Endothelial cell of umbilical vein (primary cell): Measurements from ENCODE around the gene AKAP12. TPM values are rescaled to one million over a fixed set of nuclear protein-coding genes. Genes with fewer than 3 reads are reported as not detected.

ENCODE experiments used
- BruUV-seq: library from RNA; stranded (reverse); fragments of 400-500 nt; replicated peaks from 2 replicates; lab custom pipeline; 2021; lab: Mats Ljungman, UMichigan
- CTCF ChIA-PET: fragments of 300-600, 350-600 bp; sonication (Branson Sonifier 250); formaldehyde crosslinking; loops from one replicate; lab custom pipeline; 2021; ENCODE audit warnings: antibody characterized with exemption, inconsistent platforms; lab: Charles Lee
- POLR2A ChIA-PET: fragments of 300-600, 350-600 bp; sonication (Branson Sonifier 250); formaldehyde crosslinking; loops from one replicate; lab custom pipeline; 2021; ENCODE audit warnings: antibody characterized with exemption, inconsistent platforms; lab: Charles Lee
- DNase-seq: peaks from one replicate; pipeline ENCODE4 v3.0.0-alpha.2; 2011; ENCODE audit warnings: low read depth, low spot score
- FAIRE-seq: peaks from 2 replicates; lab custom pipeline; 2011; peaks lifted over from hg19 to GRCh38; lab: Jason Lieb, UNC
- H2AFZ ChIP-seq: 2 replicates; pipeline ENCODE4 v1.6.0; 2012; ENCODE audit warnings: low read depth, low read length, control low read depth, inconsistent platforms
- H3K27ac ChIP-seq: 2 replicates; pipeline ENCODE4 v1.5.1; 2011; ENCODE audit warnings: low read depth, mild to moderate bottlenecking, control low read depth, low read length, moderate library complexity; ENCODE audit not compliant: insufficient read depth
- H3K27me3 ChIP-seq, 2 experiments: 2 replicates each; pipeline versions ENCODE4 v1.6.0 to v1.6.1; 2011; ENCODE audit warnings: low read length in 2 of 2, mixed read lengths in 1 of 2; ENCODE audit not compliant: control insufficient read depth in 2 of 2, insufficient read depth in 2 of 2
- H3K36me3 ChIP-seq, 2 experiments: 2 replicates in 1 of 2; 3 replicates in 1 of 2; pipeline ENCODE4 v1.5.1; 2011; ENCODE audit warnings: low read length in 2 of 2, mild to moderate bottlenecking in 1 of 2, moderate library complexity in 1 of 2; ENCODE audit not compliant: control insufficient read depth in 2 of 2, insufficient read depth in 2 of 2; ENCODE audit errors: extremely low read depth in 1 of 2
- H3K4me1 ChIP-seq: 3 replicates; pipeline ENCODE4 v1.5.1; 2011; ENCODE audit warnings: mild to moderate bottlenecking, low read length; ENCODE audit not compliant: control insufficient read depth, insufficient read depth; ENCODE audit errors: extremely low read depth
- H3K4me2 ChIP-seq: 2 replicates; pipeline ENCODE4 v1.6.1; 2011; ENCODE audit warnings: low read length, control low read depth, mixed read lengths; ENCODE audit not compliant: insufficient read depth
- H3K4me3 ChIP-seq, 3 experiments: fragments of 200-600 bp in 1 of 3; sonication (generic), shearing (Covaris generic) in 1 of 3; replicated peaks in 1 of 3; 2 replicates each; pipeline ENCODE4 v1.5.1; 2011 to 2016; ENCODE audit warnings: control low read depth in 3 of 3, low read length in 3 of 3, mild to moderate bottlenecking in 2 of 3, inconsistent platforms in 1 of 3, low read depth in 1 of 3, moderate library complexity in 1 of 3; ENCODE audit not compliant: insufficient read depth in 1 of 3
- H3K79me2 ChIP-seq: 2 replicates; pipeline ENCODE4 v1.6.0; 2012; ENCODE audit warnings: low read length, inconsistent platforms; ENCODE audit not compliant: control insufficient read depth, insufficient read depth
- H3K9ac ChIP-seq: replicated peaks from 2 replicates; pipeline ENCODE3; 2011; ENCODE audit warnings: low read length, control low read depth; ENCODE audit not compliant: insufficient read depth; ENCODE audit errors: extremely low read depth
- H3K9me1 ChIP-seq: replicated peaks from 3 replicates; pipeline ENCODE4 v1.6.0; 2011; ENCODE audit warnings: mild to moderate bottlenecking, low read length; ENCODE audit not compliant: control insufficient read depth, insufficient read depth; ENCODE audit errors: extremely low read depth
- H3K9me3 ChIP-seq: replicated peaks from 2 replicates; pipeline ENCODE4 v1.5.1; 2012; ENCODE audit warnings: low read length, inconsistent platforms; ENCODE audit not compliant: control insufficient read depth, insufficient read depth
- H4K20me1 ChIP-seq: replicated peaks from 2 replicates; pipeline ENCODE3; 2011; ENCODE audit warnings: mild to moderate bottlenecking, low read length; ENCODE audit not compliant: control insufficient read depth, insufficient read depth; ENCODE audit errors: extremely low read depth
- EZH2 ChIP-seq: IDR thresholded peaks from 2 replicates; pipeline ENCODE4 v1.6.1; 2012; ENCODE audit warnings: borderline replicate concordance, low read depth, mild to moderate bottlenecking, moderate library complexity, low read length, inconsistent platforms; ENCODE audit not compliant: severe bottlenecking
- FOS ChIP-seq: IDR thresholded peaks from 2 replicates; pipeline ENCODE4 v1.6.1; 2011; ENCODE audit warnings: mild to moderate bottlenecking, low read length, moderate library complexity, borderline replicate concordance; ENCODE audit not compliant: insufficient read depth
- GATA2 ChIP-seq: IDR thresholded peaks from 2 replicates; pipeline ENCODE4 v1.7.0; 2011; ENCODE audit warnings: low read depth, mild to moderate bottlenecking, moderate library complexity, mixed read lengths, low read length; ENCODE audit not compliant: insufficient read length, insufficient read depth
- JUN ChIP-seq: IDR thresholded peaks from 2 replicates; pipeline ENCODE4 v1.6.1; 2011; ENCODE audit warnings: borderline replicate concordance, low read depth; ENCODE audit not compliant: insufficient read length, insufficient read depth
- MYC ChIP-seq: IDR thresholded peaks from one replicate; pipeline ENCODE4 v1.6.1; 2011; ENCODE audit warnings: mild to moderate bottlenecking, low read depth, low read length
- POLR2A ChIP-seq: IDR thresholded peaks from 2 replicates; pipeline ENCODE4 v1.6.1; 2012; ENCODE audit warnings: low read depth, mild to moderate bottlenecking, control low read depth, low read length
- POLR2AphosphoS5 ChIP-seq: IDR thresholded peaks from 2 replicates; pipeline ENCODE4 v1.6.1; 2012; ENCODE audit warnings: low read depth, mild to moderate bottlenecking, control low read depth, low read length, moderate library complexity; ENCODE audit not compliant: insufficient read depth
- dilution Hi-C: fragments of 300-500 bp; cut with MboI; formaldehyde crosslinking; loops from one replicate; pipeline ENCODE4 v1.15.0; 2019; ENCODE audit warnings: low sequenced_read_pairs; ENCODE audit not compliant: extremely low pct_ligation_motif_present
- intact Hi-C: fragments of 100-400 bp; cut with micrococcal nuclease; formaldehyde crosslinking; loops from one replicate; pipeline ENCODE4 v1.10.0; 2022
- polyA plus RNA-seq, 4 experiments: library from polyadenylated mRNA; depleted of rRNA in 3 of 4; stranded (reverse) in 3 of 4; unstranded in 1 of 4; fragments of >200 nt; gene quantifications; 2 replicates each; pipeline versions ENCODE4 v1.2.1 to v1.2.3, GENCODE V29; 2011 to 2012; ENCODE audit warnings: missing spikeins in 1 of 4
- total RNA-seq: library from RNA; stranded (reverse); gene quantifications from 2 replicates; pipeline ENCODE4 v1.2.3, GENCODE V29; 2021
- TF ChIP-seq, protein P1 (sequence below): IDR thresholded peaks from 2 replicates; pipeline ENCODE4 v1.6.1; 2011; ENCODE audit not compliant: insufficient read depth, insufficient read length
- TF ChIP-seq, protein P2 (sequence below), 2 donors: IDR thresholded peaks; 1 replicate in 1 of 2; 2 replicates in 1 of 2; pipeline ENCODE4 v1.5.1; 2011; ENCODE audit warnings: low read length in 2 of 2, mild to moderate bottlenecking in 2 of 2, moderate library complexity in 2 of 2, control low read depth in 1 of 2, inconsistent platforms in 1 of 2, low read depth in 1 of 2; ENCODE audit not compliant: insufficient read depth in 1 of 2; ENCODE audit errors: extremely low read depth in 1 of 2

The AKAP12 gene
- total and polyA plus RNA-seq, 2 donors (not counting 3 experiments of a cell fraction or from before 2014, with no cell fraction given), result 46.9 to 340 TPM

- no TSS peak for BruUV-seq
- TF ChIP-seq, protein P1, sequence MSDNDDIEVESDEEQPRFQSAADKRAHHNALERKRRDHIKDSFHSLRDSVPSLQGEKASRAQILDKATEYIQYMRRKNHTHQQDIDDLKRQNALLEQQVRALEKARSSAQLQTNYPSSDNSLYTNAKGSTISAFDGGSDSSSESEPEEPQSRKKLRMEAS, result no peak
- TF ChIP-seq, protein P2, sequence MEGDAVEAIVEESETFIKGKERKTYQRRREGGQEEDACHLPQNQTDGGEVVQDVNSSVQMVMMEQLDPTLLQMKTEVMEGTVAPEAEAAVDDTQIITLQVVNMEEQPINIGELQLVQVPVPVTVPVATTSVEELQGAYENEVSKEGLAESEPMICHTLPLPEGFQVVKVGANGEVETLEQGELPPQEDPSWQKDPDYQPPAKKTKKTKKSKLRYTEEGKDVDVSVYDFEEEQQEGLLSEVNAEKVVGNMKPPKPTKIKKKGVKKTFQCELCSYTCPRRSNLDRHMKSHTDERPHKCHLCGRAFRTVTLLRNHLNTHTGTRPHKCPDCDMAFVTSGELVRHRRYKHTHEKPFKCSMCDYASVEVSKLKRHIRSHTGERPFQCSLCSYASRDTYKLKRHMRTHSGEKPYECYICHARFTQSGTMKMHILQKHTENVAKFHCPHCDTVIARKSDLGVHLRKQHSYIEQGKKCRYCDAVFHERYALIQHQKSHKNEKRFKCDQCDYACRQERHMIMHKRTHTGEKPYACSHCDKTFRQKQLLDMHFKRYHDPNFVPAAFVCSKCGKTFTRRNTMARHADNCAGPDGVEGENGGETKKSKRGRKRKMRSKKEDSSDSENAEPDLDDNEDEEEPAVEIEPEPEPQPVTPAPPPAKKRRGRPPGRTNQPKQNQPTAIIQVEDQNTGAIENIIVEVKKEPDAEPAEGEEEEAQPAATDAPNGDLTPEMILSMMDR (IDR thresholded peaks at IDR 0.05; ENCODE audit: extremely low read depth in 1 of 2, insufficient read depth in 1 of 2, low read depth in 1 of 2, low read length in 2 of 2), result no peak
- no peak for TF ChIP-seq FOS
- no peak for TF ChIP-seq JUN
- TF ChIP-seq EZH2, result no peak
- no peak for TF ChIP-seq GATA2
- TF ChIP-seq MYC, result no peak
- TF ChIP-seq POLR2A, result no peak
- no peak for TF ChIP-seq POLR2AphosphoS5
- Histone ChIP-seq H4K20me1 (no peaks in the 10 kb centered on the region), H3K9ac (no peak overlapping the region), H2AFZ (no peak overlapping the region), H3K9me1 (no peaks in the 10 kb centered on the region), H3K4me1 (no peaks in the 10 kb centered on the region), H3K27ac (no peak overlapping the region), H3K4me3 (no peak overlapping the region), H3K4me2 (no peak overlapping the region), H3K79me2 (peaks cover 40% of the 10 kb centered on the region), H3K36me3 (peaks cover 0 to 7% of the 10 kb centered on the region in 2 experiments), H3K27me3 (no peaks in the 10 kb centered on the region), H3K9me3 (no peaks in the 10 kb centered on the region)
- intact Hi-C loops (no loop called here), dilution Hi-C loops (no loop called here)
- no peak for DNase-seq
- FAIRE-seq, result no peak
- CTCF ChIA-PET, result interaction anchor here (1.5 kb wide), 1 partner anchor 64 kb away, joined by 5 read pairs; no protein-coding TSS in a partner anchor
- POLR2A ChIA-PET, result no interaction called here
Observed at GRCh38 chr6:151260205-151260604, 20.4 kb downstream of the AKAP12 start.
